ENCODE measurements around the gene CASP7. TPM values are rescaled to one million over a fixed set of nuclear protein-coding genes. Genes with fewer than 3 reads are reported as not detected.
"Not testable (repeated sequence)": the region's sequence is repeated elsewhere in the genome, so short reads cannot be mapped to it uniquely, and the experiment has no call there.

CASP7 gene
- total RNA-seq, 1 experiment from 2014 or later = 7.4 TPM

DNA sequence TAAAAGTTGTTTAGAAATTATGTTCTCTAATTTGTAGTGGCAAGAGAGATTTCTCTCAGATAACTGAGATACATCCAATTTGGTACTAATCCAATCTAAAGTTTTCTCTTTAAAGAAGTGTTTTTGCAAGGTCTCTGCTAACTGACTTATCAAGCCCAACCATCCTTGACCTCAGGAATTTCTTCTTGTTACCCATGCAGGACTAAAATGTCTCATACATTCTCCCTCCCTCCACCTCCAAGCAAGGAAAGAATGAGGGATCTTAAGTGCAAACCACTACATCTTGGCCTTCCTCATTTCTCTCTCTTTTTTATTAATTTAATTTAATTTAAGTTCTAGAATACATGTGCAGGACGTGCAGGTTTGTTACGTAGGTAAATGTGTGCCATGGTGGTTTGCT, 28.7 kb upstream of the CASP7 start:
- ChIA-PET CTCF (no interaction called here), POLR2A (interaction anchor here (0.5 kb wide), 1 partner anchor 265 kb away, joined by 3 read pairs; no protein-coding TSS in a partner anchor)
- Mint-ChIP-seq H3K9me3 (ENCODE audit: unreplicated experiment) (no peaks in the 10 kb centered on the region), H3K27me3 (ENCODE audit: insufficient read depth, unreplicated experiment) (peaks cover 68% of the 10 kb centered on the region), H3K4me3 (ENCODE audit: unreplicated experiment) (no peak overlapping the region), H3K4me1 (ENCODE audit: insufficient read depth, unreplicated experiment) (no peaks in the 10 kb centered on the region), H3K27ac (ENCODE audit: low read depth, unreplicated experiment) (no peak overlapping the region), H3K36me3 (ENCODE audit: insufficient read depth, unreplicated experiment) (no peaks in the 10 kb centered on the region)
- no peak for DNase-seq (ENCODE audit: unreplicated experiment)
- BruUV-seq (replicated peaks) = no TSS peak
- intact Hi-C loops (cut with micrococcal nuclease) = no loop called here
- TF ChIP-seq, protein P1, sequence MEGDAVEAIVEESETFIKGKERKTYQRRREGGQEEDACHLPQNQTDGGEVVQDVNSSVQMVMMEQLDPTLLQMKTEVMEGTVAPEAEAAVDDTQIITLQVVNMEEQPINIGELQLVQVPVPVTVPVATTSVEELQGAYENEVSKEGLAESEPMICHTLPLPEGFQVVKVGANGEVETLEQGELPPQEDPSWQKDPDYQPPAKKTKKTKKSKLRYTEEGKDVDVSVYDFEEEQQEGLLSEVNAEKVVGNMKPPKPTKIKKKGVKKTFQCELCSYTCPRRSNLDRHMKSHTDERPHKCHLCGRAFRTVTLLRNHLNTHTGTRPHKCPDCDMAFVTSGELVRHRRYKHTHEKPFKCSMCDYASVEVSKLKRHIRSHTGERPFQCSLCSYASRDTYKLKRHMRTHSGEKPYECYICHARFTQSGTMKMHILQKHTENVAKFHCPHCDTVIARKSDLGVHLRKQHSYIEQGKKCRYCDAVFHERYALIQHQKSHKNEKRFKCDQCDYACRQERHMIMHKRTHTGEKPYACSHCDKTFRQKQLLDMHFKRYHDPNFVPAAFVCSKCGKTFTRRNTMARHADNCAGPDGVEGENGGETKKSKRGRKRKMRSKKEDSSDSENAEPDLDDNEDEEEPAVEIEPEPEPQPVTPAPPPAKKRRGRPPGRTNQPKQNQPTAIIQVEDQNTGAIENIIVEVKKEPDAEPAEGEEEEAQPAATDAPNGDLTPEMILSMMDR (IDR thresholded peaks at IDR 0.05; ENCODE audit: unreplicated experiment) = no peak

GRCh38 chr10:113651898-113652297, 27.8 kb upstream of the CASP7 start:
- H3K4me1 Mint-ChIP-seq (ENCODE audit: insufficient read depth, unreplicated experiment) = no peaks in the 10 kb centered on the region
- H3K4me3 Mint-ChIP-seq (ENCODE audit: unreplicated experiment) = no peak overlapping the region
- H3K9me3 Mint-ChIP-seq (ENCODE audit: unreplicated experiment) = no peaks in the 10 kb centered on the region
- no peak for DNase-seq (ENCODE audit: unreplicated experiment)
- BruUV-seq (replicated peaks) = no TSS peak
- no peak overlapping the region for H3K27ac Mint-ChIP-seq (ENCODE audit: low read depth, unreplicated experiment)
- POLR2A ChIA-PET = no interaction called here
- intact Hi-C loops (cut with micrococcal nuclease) = no loop called here
- H3K27me3 Mint-ChIP-seq (ENCODE audit: insufficient read depth, unreplicated experiment) = peaks cover 68% of the 10 kb centered on the region
- CTCF ChIA-PET = no interaction called here
- H3K36me3 Mint-ChIP-seq (ENCODE audit: insufficient read depth, unreplicated experiment) = no peaks in the 10 kb centered on the region
- TF ChIP-seq, protein P1 (IDR thresholded peaks at IDR 0.05; ENCODE audit: unreplicated experiment) = no peak

DNA sequence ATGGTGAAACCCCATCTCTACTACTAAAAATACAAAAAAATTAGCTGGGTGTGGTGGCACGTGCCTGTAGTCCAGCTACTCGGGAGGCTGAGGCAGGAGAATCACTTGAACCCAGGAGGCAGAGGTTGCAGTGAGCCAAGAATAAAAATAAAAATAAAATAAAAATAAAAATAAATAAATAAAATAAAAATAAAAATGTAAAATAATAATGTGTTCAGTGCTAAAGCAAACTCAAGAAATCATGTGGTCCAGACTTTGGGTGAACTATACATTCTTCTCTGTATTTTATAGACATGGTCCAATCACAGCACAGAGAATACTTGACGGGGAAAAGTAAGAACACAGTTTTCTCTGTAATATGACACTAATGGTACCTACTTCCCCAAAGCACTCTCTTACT, 27.3 kb upstream of the CASP7 start:
- CTCF ChIA-PET; H3K36me3 Mint-ChIP-seq (ENCODE audit: insufficient read depth, unreplicated experiment); POLR2A ChIA-PET; H3K4me1 Mint-ChIP-seq (ENCODE audit: insufficient read depth, unreplicated experiment); H3K4me3 Mint-ChIP-seq (ENCODE audit: unreplicated experiment); BruUV-seq (replicated peaks); H3K9me3 Mint-ChIP-seq (ENCODE audit: unreplicated experiment); DNase-seq (ENCODE audit: unreplicated experiment); H3K27ac Mint-ChIP-seq (ENCODE audit: low read depth, unreplicated experiment); intact Hi-C loops (cut with micrococcal nuclease): not testable (repeated sequence)
- H3K27me3 Mint-ChIP-seq (ENCODE audit: insufficient read depth, unreplicated experiment) = peaks cover 68% of the 10 kb centered on the region

DNA sequence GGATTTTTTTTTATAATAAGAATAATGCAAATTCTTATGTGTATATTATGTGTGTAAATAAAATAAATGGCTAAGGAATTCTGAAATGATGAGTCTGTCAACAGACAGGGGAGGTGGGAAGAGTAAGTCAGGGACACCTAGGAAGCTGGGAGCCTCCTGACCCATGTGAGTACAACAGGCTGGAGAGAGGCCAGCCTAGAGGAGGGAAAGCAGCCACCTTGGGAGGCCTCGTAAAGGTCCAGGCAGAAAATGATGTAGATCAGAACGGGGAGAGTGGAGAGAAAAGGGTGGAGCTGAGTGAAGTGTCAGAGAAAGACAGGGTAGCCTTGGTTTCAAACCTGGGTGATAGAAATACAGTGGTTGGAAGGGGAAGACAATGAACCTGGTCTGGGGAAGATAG, 22.8 kb upstream of the CASP7 start:
- Mint-ChIP-seq H3K4me1 (ENCODE audit: insufficient read depth, unreplicated experiment) (no peaks in the 10 kb centered on the region), H3K9me3 (ENCODE audit: unreplicated experiment) (no peaks in the 10 kb centered on the region)
- CTCF ChIA-PET = interaction anchor here (0.8 kb wide), 1 partner anchor 40 kb away, joined by 4 read pairs; no protein-coding TSS in a partner anchor

More for the DNA sequence above, 22.8 kb upstream of the CASP7 start:
- TF ChIP-seq, protein P1 (IDR thresholded peaks at IDR 0.05; ENCODE audit: unreplicated experiment) = no peak
- DNase-seq (ENCODE audit: unreplicated experiment) = no peak
- Mint-ChIP-seq H3K4me3 (ENCODE audit: unreplicated experiment) (no peak overlapping the region), H3K27ac (ENCODE audit: low read depth, unreplicated experiment) (no peak overlapping the region), H3K36me3 (ENCODE audit: insufficient read depth, unreplicated experiment) (no peaks in the 10 kb centered on the region), H3K27me3 (ENCODE audit: insufficient read depth, unreplicated experiment) (peaks cover 45% of the 10 kb centered on the region)
- intact Hi-C loops (cut with micrococcal nuclease) = no loop called here
- POLR2A ChIA-PET = no interaction called here
- BruUV-seq (replicated peaks) = no TSS peak
